Small intestine (tissue), 7 donors: ENCODE results near the gene KCTD13. TPM values are rescaled to one million over a fixed set of nuclear protein-coding genes. Genes with fewer than 3 reads are reported as not detected.
A peak's percentile ranks its signal among the peaks of the same experiment; 100 is the strongest.
"Not testable (repeated sequence)": the region's sequence is repeated elsewhere in the genome, so short reads cannot be mapped to it uniquely, and the experiment has no call there.

Source experiments
- DNase-seq, 2 donors: peaks; one replicate each; pipeline versions ENCODE4 v3.0.0 to v3.0.0-alpha.2; 2013
- FAIRE-seq: peaks from 2 replicates; lab custom pipeline; 2012; peaks lifted over from hg19 to GRCh38; lab: Jason Lieb, UNC
- H3K27ac ChIP-seq, 3 donors: one replicate each; pipeline ENCODE4 v1.5.1; 2013; ENCODE audit warnings: low read length in 2 of 3, mild to moderate bottlenecking in 2 of 3, control low read depth in 1 of 3, inconsistent platforms in 1 of 3, low read depth in 1 of 3, moderate library complexity in 1 of 3
- H3K27me3 ChIP-seq, 3 donors: one replicate each; pipeline ENCODE4 v1.6.1; 2013; ENCODE audit warnings: low read length in 3 of 3, inconsistent platforms in 1 of 3; ENCODE audit not compliant: control insufficient read depth in 3 of 3, insufficient read depth in 3 of 3
- H3K36me3 ChIP-seq, 3 donors: one replicate each; pipeline ENCODE4 v1.6.1; 2013; ENCODE audit warnings: low read length in 3 of 3, inconsistent platforms in 1 of 3, low read depth in 1 of 3, mild to moderate bottlenecking in 1 of 3, moderate library complexity in 1 of 3; ENCODE audit not compliant: control insufficient read depth in 3 of 3, insufficient read depth in 2 of 3
- H3K4me1 ChIP-seq, 3 donors: one replicate each; pipeline ENCODE4 v1.6.1; 2013; ENCODE audit warnings: low read length in 2 of 3, inconsistent platforms in 1 of 3, low read depth in 1 of 3, mild to moderate bottlenecking in 1 of 3, moderate library complexity in 1 of 3; ENCODE audit not compliant: control insufficient read depth in 3 of 3, insufficient read depth in 2 of 3
- H3K4me3 ChIP-seq, 3 donors: one replicate each; pipeline ENCODE4 v1.5.1; 2013; ENCODE audit warnings: low read length in 3 of 3, control low read depth in 1 of 3, inconsistent platforms in 1 of 3, low read depth in 1 of 3, mild to moderate bottlenecking in 1 of 3, moderate library complexity in 1 of 3
- H3K9me3 ChIP-seq, 2 donors: one replicate each; pipeline ENCODE4 v1.6.1; 2013; ENCODE audit warnings: low read depth in 1 of 2, low read length in 1 of 2; ENCODE audit not compliant: control insufficient read depth in 2 of 2, insufficient read depth in 1 of 2
- WGBS, 3 donors: extraction: QIAGEN DNeasy Blood & Tissue Kit; methylation state at CpG; one replicate each; pipeline ENCODE4 v1.1.7; 2013; 5-methylcytosine and 5-hydroxymethylcytosine counted together
- polyA plus RNA-seq, 4 donors: library from polyadenylated mRNA; stranded (reverse) in 3 of 4; unstranded in 1 of 4; fragments of 200-250 nt in 3 of 4; fragments of 120-200 nt in 1 of 4; gene quantifications; one replicate each; pipeline versions ENCODE4 v1.2.1 to v1.2.3, GENCODE V29; 2013
- donor health status: healthy with polysubstance abuse.
- donor health status: control.
- donor health status: control.
- donor health status: Bipolar disorder and iron deficiency.
- donor health status: healthy.

KCTD13 gene
- polyA plus RNA-seq, 4 donors: 10.8 to 26.6 (median 15.9) TPM

GRCh38 chr16:29891525-29892457, 34.2 kb downstream of the KCTD13 start:
- Histone ChIP-seq H3K27ac (peak overlapping the region; percentile 55 to 87 (median 82)), H3K27me3 (peaks cover 0 to 1% (median 0%) of the 10 kb centered on the region in 3 donors), H3K4me1 (peaks cover 0 to 29% (median 4%) of the 10 kb centered on the region in 3 donors), H3K36me3 (peaks cover 0 to 32% (median 0%) of the 10 kb centered on the region in 3 donors), H3K9me3 (no peaks in the 10 kb centered on the region), H3K4me3 (no peak overlapping the region)
- peak; percentile 93 to 94 for DNase-seq
- WGBS, 3 donors: 19 to 56% (median 39%) methylated on average over 10 of the region's 10 CpGs
- no peak for FAIRE-seq

- not testable (repeated sequence) for H3K27me3 ChIP-seq, H3K9me3 ChIP-seq, H3K27ac ChIP-seq, FAIRE-seq, DNase-seq, H3K4me3 ChIP-seq
- Histone ChIP-seq H3K4me1 (peaks cover 0 to 26% (median 4%) of the 10 kb centered on the region in 3 donors), H3K36me3 (peaks cover 0 to 30% (median 0%) of the 10 kb centered on the region in 3 donors)
- 93 to 96% (median 95%) methylated on average over 3 of the region's 3 CpGs for WGBS, 3 donors
Measured at GRCh38 chr16:29889372-29889771, 36.7 kb downstream of the KCTD13 start.

GRCh38 chr16:29883987-29884386, 42.0 kb downstream of the KCTD13 start:
- 69 to 94% (median 83%) methylated on average over 6 of the region's 6 CpGs for WGBS, 3 donors
- Histone ChIP-seq H3K27ac (no peak overlapping the region), H3K9me3 (no peaks in the 10 kb centered on the region), H3K4me3 (no peak overlapping the region), H3K36me3 (peaks cover 0 to 55% (median 0%) of the 10 kb centered on the region in 3 donors), H3K4me1 (no peaks in the 10 kb centered on the region), H3K27me3 (no peaks in the 10 kb centered on the region)
- FAIRE-seq (no peak), DNase-seq (no peak)

- Histone ChIP-seq H3K27ac (no peak overlapping the region), H3K4me3 (no peak overlapping the region), H3K36me3 (peaks cover 0 to 47% (median 0%) of the 10 kb centered on the region in 3 donors), H3K27me3 (peaks cover 0 to 18% (median 0%) of the 10 kb centered on the region in 3 donors), H3K4me1 (peaks cover 0 to 4% (median 0%) of the 10 kb centered on the region in 3 donors), H3K9me3 (no peaks in the 10 kb centered on the region)
- WGBS, 3 donors: 84 to 98% (median 90%) methylated on average over 3 of the region's 3 CpGs
- FAIRE-seq (no peak), DNase-seq (no peak)
Measured at GRCh38 chr16:29881050-29881449, 45.0 kb downstream of the KCTD13 start.

- H3K4me1 ChIP-seq: peaks cover 0 to 4% (median 3%) of the 10 kb centered on the region in 3 donors
- FAIRE-seq: no peak
- 91 to 93% (median 92%) methylated on average over 14 of the region's 14 CpGs for WGBS, 3 donors
- H3K4me3 ChIP-seq: no peak overlapping the region
- H3K36me3 ChIP-seq: peaks cover 0 to 35% (median 0%) of the 10 kb centered on the region in 3 donors
- no peak overlapping the region for H3K27ac ChIP-seq
- no peaks in the 10 kb centered on the region for H3K9me3 ChIP-seq
- DNase-seq: no peak
- H3K27me3 ChIP-seq: peaks cover 0 to 20% (median 0%) of the 10 kb centered on the region in 3 donors
Measured at GRCh38 chr16:29878172-29878571, 47.9 kb downstream of the KCTD13 start.

GRCh38 chr16:29877266-29877961, 48.6 kb downstream of the KCTD13 start:
- no peak for FAIRE-seq
- peaks cover 0 to 4% (median 3%) of the 10 kb centered on the region in 3 donors for H3K4me1 ChIP-seq
- H3K9me3 ChIP-seq: no peaks in the 10 kb centered on the region
- peak in 1 of 2 donors; percentile 38 for DNase-seq
- H3K27me3 ChIP-seq: peaks cover 0 to 20% (median 0%) of the 10 kb centered on the region in 3 donors
- no peak overlapping the region for H3K27ac ChIP-seq
- 37 to 77% (median 62%) methylated on average over 27 to 28 of the region's 28 CpGs for WGBS, 3 donors
- H3K36me3 ChIP-seq: peaks cover 0 to 41% (median 0%) of the 10 kb centered on the region in 3 donors
- H3K4me3 ChIP-seq: no peak overlapping the region

GRCh38 chr16:29876594-29877249, 49.3 kb downstream of the KCTD13 start:
- Histone ChIP-seq H3K27me3 (peaks cover 0 to 20% (median 0%) of the 10 kb centered on the region in 3 donors), H3K27ac (no peak overlapping the region), H3K9me3 (no peaks in the 10 kb centered on the region), H3K4me3 (peak overlapping the region in 1 of 3 donors; percentile 12), H3K36me3 (peaks cover 0 to 48% (median 0%) of the 10 kb centered on the region in 3 donors), H3K4me1 (peaks cover 0 to 4% (median 3%) of the 10 kb centered on the region in 3 donors)
- no peak for DNase-seq
- 22 to 85% (median 58%) methylated on average over 31 to 45 of the region's 45 CpGs for WGBS, 3 donors
- FAIRE-seq: no peak
